Activated T-helper 1 cell treated with anti-CD3 and anti-CD28 coated beads, Interleukin-12 subunit alpha, Interleukin-12 subunit beta, Interleukin-2, Interleukin-4 antibody, amounts not matched to agents 30 ng/mL and 10 ng/mL and 1 ng/mL, durations not matched to agents 14 hours and 24 hours and 36 hours (primary cell): ENCODE measurements around the gene CSK. TPM values are rescaled to one million over a fixed set of nuclear protein-coding genes. Genes with fewer than 3 reads are reported as not detected.

Source experiments
- DNase-seq: peaks from one replicate; pipeline ENCODE4 v3.0.0; 2021; ENCODE audit warnings: low spot score
- H3K27ac Mint-ChIP-seq: one replicate; pipeline ENCODE4 v1.8.0; 2021; ENCODE audit warnings: mild to moderate bottlenecking, mixed read lengths
- H3K27me3 Mint-ChIP-seq: one replicate; pipeline ENCODE4 v1.8.0; 2022; ENCODE audit warnings: mild to moderate bottlenecking, moderate library complexity, mixed read lengths; ENCODE audit not compliant: insufficient read depth
- H3K36me3 Mint-ChIP-seq: one replicate; pipeline ENCODE4 v1.8.0; 2021; ENCODE audit warnings: low read depth, mixed read lengths
- H3K4me1 Mint-ChIP-seq: one replicate; pipeline ENCODE4 v1.8.0; 2021; ENCODE audit warnings: low read depth, mixed read lengths
- H3K4me3 Mint-ChIP-seq: one replicate; pipeline ENCODE4 v1.8.0; 2021; ENCODE audit warnings: mild to moderate bottlenecking, moderate library complexity, mixed read lengths
- H3K9me3 Mint-ChIP-seq: one replicate; pipeline ENCODE4 v1.8.0; 2021; ENCODE audit warnings: mixed read lengths
- intact Hi-C: fragments of 100-400 bp; cut with micrococcal nuclease; formaldehyde crosslinking; loops from one replicate; pipeline ENCODE4 v1.15.1; 2024
- total RNA-seq: library from RNA; stranded (reverse); gene quantifications from 2 replicates; pipeline ENCODE4 v1.2.3, GENCODE V29; 2022

CSK gene
- total RNA-seq, 1 donor from 2014 or later, result 362 TPM

GRCh38 chr15:74817370-74817737, 35.5 kb downstream of the CSK start:
- H3K27me3 Mint-ChIP-seq, result peaks cover 3% of the 10 kb centered on the region
- peaks cover 16% of the 10 kb centered on the region for H3K4me1 Mint-ChIP-seq
- H3K36me3 Mint-ChIP-seq, result no peaks in the 10 kb centered on the region
- no peak overlapping the region for H3K4me3 Mint-ChIP-seq
- no peak overlapping the region for H3K27ac Mint-ChIP-seq
- DNase-seq, result no peak
- H3K9me3 Mint-ChIP-seq, result no peaks in the 10 kb centered on the region
- intact Hi-C loops, result no loop called here

GRCh38 chr15:74820056-74820455, 38.2 kb downstream of the CSK start:
- H3K27me3 Mint-ChIP-seq, result peaks cover 1% of the 10 kb centered on the region
- H3K27ac Mint-ChIP-seq, result no peak overlapping the region
- peaks cover 16% of the 10 kb centered on the region for H3K4me1 Mint-ChIP-seq
- intact Hi-C loops, result no loop called here
- H3K9me3 Mint-ChIP-seq, result no peaks in the 10 kb centered on the region
- H3K4me3 Mint-ChIP-seq, result no peak overlapping the region
- DNase-seq, result no peak
- H3K36me3 Mint-ChIP-seq, result no peaks in the 10 kb centered on the region

- Mint-ChIP-seq H3K27me3 (peaks cover 4% of the 10 kb centered on the region), H3K27ac (no peak overlapping the region), H3K36me3 (no peaks in the 10 kb centered on the region), H3K4me3 (no peak overlapping the region), H3K4me1 (peaks cover 11% of the 10 kb centered on the region), H3K9me3 (no peaks in the 10 kb centered on the region)
- intact Hi-C loops, result no loop called here
- no peak for DNase-seq
Observed at GRCh38 chr15:74821091-74821789, 39.4 kb downstream of the CSK start.

GRCh38 chr15:74821790-74822158, 39.9 kb downstream of the CSK start:
- no peaks in the 10 kb centered on the region for H3K9me3 Mint-ChIP-seq
- peaks cover 11% of the 10 kb centered on the region for H3K4me1 Mint-ChIP-seq
- no peak overlapping the region for H3K27ac Mint-ChIP-seq
- DNase-seq, result no peak
- no peaks in the 10 kb centered on the region for H3K36me3 Mint-ChIP-seq
- H3K27me3 Mint-ChIP-seq, result peaks cover 4% of the 10 kb centered on the region
- H3K4me3 Mint-ChIP-seq, result no peak overlapping the region
- intact Hi-C loops, result no loop called here

GRCh38 chr15:74822233-74822632, 40.4 kb downstream of the CSK start:
- Mint-ChIP-seq H3K9me3 (no peaks in the 10 kb centered on the region), H3K27me3 (peaks cover 8% of the 10 kb centered on the region), H3K36me3 (no peaks in the 10 kb centered on the region), H3K27ac (no peak overlapping the region), H3K4me1 (peaks cover 11% of the 10 kb centered on the region), H3K4me3 (no peak overlapping the region)
- DNase-seq, result no peak
- intact Hi-C loops, result no loop called here

GRCh38 chr15:74823324-74823723, 41.4 kb downstream of the CSK start:
- Mint-ChIP-seq H3K36me3 (no peaks in the 10 kb centered on the region), H3K27ac (no peak overlapping the region), H3K9me3 (no peaks in the 10 kb centered on the region), H3K4me3 (no peak overlapping the region), H3K4me1 (peaks cover 10% of the 10 kb centered on the region), H3K27me3 (peaks cover 14% of the 10 kb centered on the region)
- intact Hi-C loops, result no loop called here
- DNase-seq, result no peak

- Mint-ChIP-seq H3K4me1 (no peaks in the 10 kb centered on the region), H3K36me3 (no peaks in the 10 kb centered on the region), H3K9me3 (no peaks in the 10 kb centered on the region), H3K4me3 (no peak overlapping the region), H3K27ac (no peak overlapping the region), H3K27me3 (peaks cover 14% of the 10 kb centered on the region)
- intact Hi-C loops, result no loop called here
- no peak for DNase-seq
Observed at GRCh38 chr15:74824976-74825375, 43.1 kb downstream of the CSK start.

- no peak for DNase-seq
- Mint-ChIP-seq H3K27me3 (peaks cover 14% of the 10 kb centered on the region), H3K36me3 (no peaks in the 10 kb centered on the region), H3K4me1 (no peaks in the 10 kb centered on the region), H3K9me3 (no peaks in the 10 kb centered on the region), H3K4me3 (no peak overlapping the region), H3K27ac (no peak overlapping the region)
- intact Hi-C loops, result loop anchor here (1.0 kb wide), 1 partner anchor 17 kb away; the partner anchor contains the start of gene ULK3
Observed at GRCh38 chr15:74825866-74826265, 44.0 kb downstream of the CSK start.

GRCh38 chr15:74826364-74826819, 44.5 kb downstream of the CSK start, which contains the start of gene CPLX3:
TSS of gene CPLX3 (plus strand) at chr15:74826627. CDS start at chr15:74826704, 77 bp downstream.
- H3K4me1 Mint-ChIP-seq, result no peaks in the 10 kb centered on the region
- H3K4me3 Mint-ChIP-seq, result no peak within 1 kb of the TSS
- H3K9me3 Mint-ChIP-seq, result no peaks in the 10 kb centered on the region
- DNase-seq, result peak; percentile 51
- no peak within 1 kb of the TSS for H3K27ac Mint-ChIP-seq
- peaks cover 14% of the 10 kb centered on the region for H3K27me3 Mint-ChIP-seq
- no peaks in the 10 kb centered on the region for H3K36me3 Mint-ChIP-seq
- intact Hi-C loops, result loop anchor here (1.0 kb wide), 1 partner anchor 17 kb away; the partner anchor contains the start of gene ULK3

GRCh38 chr15:74826921-74827320, 45.0 kb downstream of the CSK start:
- H3K9me3 Mint-ChIP-seq, result no peaks in the 10 kb centered on the region
- intact Hi-C loops, result loop anchor here (1.0 kb wide), 1 partner anchor 16 kb away; the partner anchor contains the start of gene ULK3
- H3K36me3 Mint-ChIP-seq, result no peaks in the 10 kb centered on the region
- H3K4me1 Mint-ChIP-seq, result no peaks in the 10 kb centered on the region
- DNase-seq, result no peak
- H3K27ac Mint-ChIP-seq, result no peak overlapping the region
- peaks cover 14% of the 10 kb centered on the region for H3K27me3 Mint-ChIP-seq
- H3K4me3 Mint-ChIP-seq, result no peak overlapping the region

GRCh38 chr15:74827614-74828013, 45.7 kb downstream of the CSK start:
- no peaks in the 10 kb centered on the region for H3K9me3 Mint-ChIP-seq
- peaks cover 14% of the 10 kb centered on the region for H3K27me3 Mint-ChIP-seq
- no peak overlapping the region for H3K27ac Mint-ChIP-seq
- no peak overlapping the region for H3K4me3 Mint-ChIP-seq
- intact Hi-C loops, result no loop called here
- no peak for DNase-seq
- no peaks in the 10 kb centered on the region for H3K36me3 Mint-ChIP-seq
- no peaks in the 10 kb centered on the region for H3K4me1 Mint-ChIP-seq

GRCh38 chr15:74828835-74829234, 47.0 kb downstream of the CSK start:
- Mint-ChIP-seq H3K4me3 (no peak overlapping the region), H3K4me1 (no peaks in the 10 kb centered on the region), H3K27me3 (peaks cover 12% of the 10 kb centered on the region), H3K9me3 (no peaks in the 10 kb centered on the region), H3K27ac (no peak overlapping the region), H3K36me3 (no peaks in the 10 kb centered on the region)
- no peak for DNase-seq
- intact Hi-C loops, result no loop called here

GRCh38 chr15:74829486-74829885, 47.6 kb downstream of the CSK start:
- DNase-seq, result no peak
- intact Hi-C loops, result no loop called here
- H3K27me3 Mint-ChIP-seq, result peaks cover 12% of the 10 kb centered on the region
- H3K4me1 Mint-ChIP-seq, result no peaks in the 10 kb centered on the region
- no peaks in the 10 kb centered on the region for H3K9me3 Mint-ChIP-seq
- H3K27ac Mint-ChIP-seq, result no peak overlapping the region
- H3K4me3 Mint-ChIP-seq, result no peak overlapping the region
- no peaks in the 10 kb centered on the region for H3K36me3 Mint-ChIP-seq
